ENCODE results near the gene ZNF407.

Gene ZNF407

DNA sequence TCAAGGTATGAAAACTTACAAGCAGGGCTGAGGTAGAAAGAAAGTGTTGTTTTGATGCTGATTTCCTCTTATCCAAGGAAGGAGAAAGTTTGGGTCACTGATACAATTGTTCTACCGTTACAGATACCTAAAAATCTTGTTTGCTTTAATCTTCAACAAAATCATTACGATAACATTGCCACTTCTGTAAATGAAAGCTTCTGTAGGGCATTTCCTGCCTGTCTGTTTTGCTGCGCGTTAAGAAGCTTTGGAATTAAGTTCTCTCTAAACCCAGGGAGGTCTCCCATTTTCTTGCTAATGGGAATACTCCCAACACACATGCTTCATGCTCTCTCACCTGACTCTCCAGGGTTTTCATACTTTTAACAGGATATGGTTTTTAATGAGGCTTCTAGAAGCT lies 352.8 kb downstream of the ZNF407 start:
- no peak for TF ChIP-seq CTCF (conservative IDR thresholded peaks at IDR 0.05; ENCODE audit: low read depth, low read length)
- H2AFZ ChIP-seq (ENCODE audit: low read depth) = no peak overlapping the region
- peaks cover 36% of the 10 kb centered on the region for H3K4me1 ChIP-seq (ENCODE audit: low read depth, poor library complexity, severe bottlenecking)
- no peaks in the 10 kb centered on the region for H3K36me3 ChIP-seq (ENCODE audit: insufficient read depth)
- no peak overlapping the region for H3K9ac ChIP-seq
- H4K20me1 ChIP-seq (ENCODE audit: insufficient read depth) = no peaks in the 10 kb centered on the region
- H3K4me2 ChIP-seq = peak overlapping the region; percentile 41
- no peaks in the 10 kb centered on the region for H3K27me3 ChIP-seq (ENCODE audit: insufficient read depth, low read depth)
- H3K79me2 ChIP-seq (ENCODE audit: insufficient read depth, low read depth) = no peaks in the 10 kb centered on the region
- no peak overlapping the region; the same call in 1 of the 2 replicates for H3K27ac ChIP-seq
- H3K4me3 ChIP-seq (IDR thresholded peaks at IDR 0.05; ENCODE audit: insufficient read depth, low read depth, low read length) = no peak overlapping the region

- TF ChIP-seq CTCF (conservative IDR thresholded peaks at IDR 0.05; ENCODE audit: low read depth, low read length) = no peak
- H3K4me1 ChIP-seq (ENCODE audit: low read depth, poor library complexity, severe bottlenecking) = peaks cover 36% of the 10 kb centered on the region
- peak overlapping the region; percentile 5; the same call in 1 of the 2 replicates for H3K27ac ChIP-seq
- no peaks in the 10 kb centered on the region for H4K20me1 ChIP-seq (ENCODE audit: insufficient read depth)
- H3K9ac ChIP-seq = no peak overlapping the region
- H2AFZ ChIP-seq (ENCODE audit: low read depth) = no peak overlapping the region
- H3K27me3 ChIP-seq (ENCODE audit: insufficient read depth, low read depth) = no peaks in the 10 kb centered on the region
- H3K4me3 ChIP-seq (IDR thresholded peaks at IDR 0.05; ENCODE audit: insufficient read depth, low read depth, low read length) = no peak overlapping the region
- no peaks in the 10 kb centered on the region for H3K36me3 ChIP-seq (ENCODE audit: insufficient read depth)
- no peaks in the 10 kb centered on the region for H3K79me2 ChIP-seq (ENCODE audit: insufficient read depth, low read depth)
- H3K4me2 ChIP-seq = peak overlapping the region; percentile 41
Measured at GRCh38 chr18:74951165-74951760, 353.6 kb downstream of the ZNF407 start.

DNA sequence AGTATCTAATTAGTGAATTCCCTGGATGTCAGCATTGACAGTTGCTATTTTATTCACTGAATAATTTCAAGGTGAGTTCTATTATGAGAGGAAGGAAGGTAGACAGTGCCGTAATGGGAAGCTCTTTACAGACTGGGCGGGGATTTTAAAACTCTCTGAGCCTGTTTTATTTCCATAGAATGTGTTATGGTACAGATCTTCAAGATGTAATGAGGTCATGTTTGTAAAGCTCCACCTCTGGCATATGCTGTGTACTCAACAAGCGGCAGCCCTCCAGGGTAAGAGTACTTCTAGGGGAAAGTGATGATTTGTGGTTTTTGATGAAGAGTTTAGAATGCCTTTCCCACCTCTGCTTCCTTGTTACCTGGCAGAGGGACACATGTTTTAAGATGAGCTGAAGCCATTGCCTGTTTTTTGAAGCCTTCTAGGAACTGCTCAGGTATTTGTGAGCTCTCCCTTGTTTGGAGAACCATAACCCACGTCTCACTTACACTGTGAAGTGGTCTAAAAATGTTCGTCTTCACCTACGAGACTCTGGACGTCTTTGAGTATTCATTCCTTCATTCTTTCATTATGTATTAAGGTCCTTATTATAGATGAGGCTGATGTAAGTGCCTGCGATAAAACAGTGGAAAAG lies 360.0 kb downstream of the ZNF407 start:
- no peak overlapping the region for H2AFZ ChIP-seq (ENCODE audit: low read depth)
- H3K36me3 ChIP-seq (ENCODE audit: insufficient read depth) = no peaks in the 10 kb centered on the region
- no peaks in the 10 kb centered on the region for H3K27me3 ChIP-seq (ENCODE audit: insufficient read depth, low read depth)
- no peak overlapping the region for H3K4me3 ChIP-seq (IDR thresholded peaks at IDR 0.05; ENCODE audit: insufficient read depth, low read depth, low read length)
- H4K20me1 ChIP-seq (ENCODE audit: insufficient read depth) = no peaks in the 10 kb centered on the region
- H3K27ac ChIP-seq = no peak overlapping the region
- no peaks in the 10 kb centered on the region for H3K79me2 ChIP-seq (ENCODE audit: insufficient read depth, low read depth)
- H3K4me2 ChIP-seq = no peak overlapping the region
- no peaks in the 10 kb centered on the region for H3K4me1 ChIP-seq (ENCODE audit: low read depth, poor library complexity, severe bottlenecking)
- no peak for TF ChIP-seq CTCF (conservative IDR thresholded peaks at IDR 0.05; ENCODE audit: low read depth, low read length)
- no peak overlapping the region for H3K9ac ChIP-seq

- Histone ChIP-seq H3K36me3 (ENCODE audit: insufficient read depth) (no peaks in the 10 kb centered on the region), H3K4me1 (ENCODE audit: low read depth, poor library complexity, severe bottlenecking) (peaks cover 9% of the 10 kb centered on the region), H3K9ac (no peak overlapping the region), H3K27me3 (ENCODE audit: insufficient read depth, low read depth) (no peaks in the 10 kb centered on the region), H4K20me1 (ENCODE audit: insufficient read depth) (no peaks in the 10 kb centered on the region), H3K27ac (no peak overlapping the region), H3K79me2 (ENCODE audit: insufficient read depth, low read depth) (no peaks in the 10 kb centered on the region), H3K4me2 (no peak overlapping the region), H3K4me3 (IDR thresholded peaks at IDR 0.05; ENCODE audit: insufficient read depth, low read depth, low read length) (no peak overlapping the region), H2AFZ (ENCODE audit: low read depth) (no peak overlapping the region)
- no peak for TF ChIP-seq CTCF (conservative IDR thresholded peaks at IDR 0.05; ENCODE audit: low read depth, low read length)
Measured at GRCh38 chr18:74959216-74959615, 361.5 kb downstream of the ZNF407 start.

Data from KMS-11 (cell line).